OCI-LY3 (cell line): Measurements from ENCODE around the gene PVALB.

Experiments
- EZH2phosphoT487 ChIP-seq: fragments of 200-600 bp; shearing (Covaris generic); IDR thresholded peaks from 2 replicates; pipeline ENCODE4 v1.6.1; 2018; ENCODE audit warnings: antibody characterized with exemption, mixed run types, low read depth
- TF ChIP-seq, protein P1 (sequence below): fragments of 200-600, 300-600 bp; sonication (generic); IDR thresholded peaks from 2 replicates; pipeline ENCODE4 v1.5.1; 2014; ENCODE audit warnings: antibody characterized with exemption, low read length, low read depth

DNA sequence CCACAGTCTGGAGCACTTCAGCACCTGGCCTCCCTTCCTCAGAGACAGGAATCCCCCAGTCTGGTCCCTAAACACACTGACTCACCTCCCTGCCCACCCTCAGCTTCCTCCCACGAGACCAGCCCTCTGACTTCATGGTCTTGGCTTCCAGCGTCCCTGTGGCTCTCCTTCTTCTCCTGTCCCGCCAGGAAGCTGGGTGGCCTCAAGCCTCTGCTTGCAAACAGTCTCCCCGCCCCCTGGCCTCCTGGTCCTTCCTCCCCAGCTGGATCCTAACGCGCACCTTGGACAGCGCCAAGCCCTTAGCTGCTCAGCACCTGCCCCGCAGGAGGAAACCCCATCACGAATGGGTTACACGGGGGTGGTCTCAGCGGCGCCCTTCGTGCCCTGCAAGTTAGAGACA lies 48.5 kb upstream of the PVALB start:
- TF ChIP-seq, protein P1, sequence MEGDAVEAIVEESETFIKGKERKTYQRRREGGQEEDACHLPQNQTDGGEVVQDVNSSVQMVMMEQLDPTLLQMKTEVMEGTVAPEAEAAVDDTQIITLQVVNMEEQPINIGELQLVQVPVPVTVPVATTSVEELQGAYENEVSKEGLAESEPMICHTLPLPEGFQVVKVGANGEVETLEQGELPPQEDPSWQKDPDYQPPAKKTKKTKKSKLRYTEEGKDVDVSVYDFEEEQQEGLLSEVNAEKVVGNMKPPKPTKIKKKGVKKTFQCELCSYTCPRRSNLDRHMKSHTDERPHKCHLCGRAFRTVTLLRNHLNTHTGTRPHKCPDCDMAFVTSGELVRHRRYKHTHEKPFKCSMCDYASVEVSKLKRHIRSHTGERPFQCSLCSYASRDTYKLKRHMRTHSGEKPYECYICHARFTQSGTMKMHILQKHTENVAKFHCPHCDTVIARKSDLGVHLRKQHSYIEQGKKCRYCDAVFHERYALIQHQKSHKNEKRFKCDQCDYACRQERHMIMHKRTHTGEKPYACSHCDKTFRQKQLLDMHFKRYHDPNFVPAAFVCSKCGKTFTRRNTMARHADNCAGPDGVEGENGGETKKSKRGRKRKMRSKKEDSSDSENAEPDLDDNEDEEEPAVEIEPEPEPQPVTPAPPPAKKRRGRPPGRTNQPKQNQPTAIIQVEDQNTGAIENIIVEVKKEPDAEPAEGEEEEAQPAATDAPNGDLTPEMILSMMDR, result no peak
- no peak for TF ChIP-seq EZH2phosphoT487
